SK-N-MC (cell line): ENCODE data around the gene MALAT1.
A peak's percentile ranks its signal among the peaks of the same experiment; 100 is the strongest.

Source experiments
- DNase-seq: peaks from one replicate; pipeline ENCODE4 v3.0.0-alpha.2; 2011; ENCODE audit warnings: low read depth, low spot score
- H3K27ac ChIP-seq: fragments of 200-600 bp; sonication (generic); 2 replicates; pipeline ENCODE4 v1.5.1; 2016; ENCODE audit warnings: mixed run types
- H3K36me3 ChIP-seq: fragments of 200-600 bp; sonication (generic); 2 replicates; pipeline ENCODE4 v1.6.1; 2017; ENCODE audit warnings: antibody characterized with exemption, low read length, mixed read lengths; ENCODE audit not compliant: insufficient read depth
- H3K4me3 ChIP-seq: fragments of 200-600 bp; sonication (generic); 2 replicates; pipeline ENCODE4 v1.5.1; 2016
- H3K9ac ChIP-seq: fragments of 200-600 bp; sonication (generic); 2 replicates; pipeline ENCODE4 v1.8.0; 2017; ENCODE audit warnings: mixed run types, mixed read lengths; ENCODE audit not compliant: insufficient read length
- H3K9me3 ChIP-seq: fragments of 200-600 bp; sonication (generic); 2 replicates; pipeline ENCODE4 v1.6.1; 2017; ENCODE audit warnings: low read depth, mild to moderate bottlenecking, antibody characterized with exemption, low read length, moderate library complexity, mixed read lengths
- EZH2 ChIP-seq: fragments of 200-600 bp; sonication (generic); IDR thresholded peaks from one replicate; pipeline ENCODE4 v1.6.1; 2017; ENCODE audit warnings: antibody characterized with exemption
- FOXP2 ChIP-seq: optimal IDR thresholded peaks from 2 replicates; pipeline ENCODE3; 2011; ENCODE audit warnings: mild to moderate bottlenecking, moderate library complexity; ENCODE audit not compliant: insufficient read depth; ENCODE audit errors: extremely low read length, control extremely low read depth
- POLR2AphosphoS5 ChIP-seq: IDR thresholded peaks from 2 replicates; pipeline ENCODE4 v1.6.1; 2012; ENCODE audit warnings: mild to moderate bottlenecking, low read depth, low read length, borderline replicate concordance

Gene MALAT1

GRCh38 chr11:65489035-65489705 is 9.7 kb upstream of the MALAT1 start:
- H3K9ac ChIP-seq = peak overlapping the region; percentile 15
- no peaks in the 10 kb centered on the region for H3K9me3 ChIP-seq
- no peak for TF ChIP-seq FOXP2
- TF ChIP-seq POLR2AphosphoS5 = peak; percentile 29; the same call in 1 of the 2 replicates
- H3K36me3 ChIP-seq = no peaks in the 10 kb centered on the region
- no peak for DNase-seq
- H3K27ac ChIP-seq = peak overlapping the region; percentile 85
- H3K4me3 ChIP-seq = no peak overlapping the region

- Histone ChIP-seq H3K9ac (peak overlapping the region; percentile 15), H3K27ac (peak overlapping the region; percentile 23), H3K36me3 (no peaks in the 10 kb centered on the region), H3K4me3 (no peak overlapping the region), H3K9me3 (no peaks in the 10 kb centered on the region)
- no peak for DNase-seq
- 0 out of 2 replicates have a peak, but pooled peaks have one; percentile 5 for TF ChIP-seq POLR2AphosphoS5
- no peak for TF ChIP-seq FOXP2
These were observed 9.0 kb upstream of the MALAT1 start for GRCh38 chr11:65489706-65490320.

DNA sequence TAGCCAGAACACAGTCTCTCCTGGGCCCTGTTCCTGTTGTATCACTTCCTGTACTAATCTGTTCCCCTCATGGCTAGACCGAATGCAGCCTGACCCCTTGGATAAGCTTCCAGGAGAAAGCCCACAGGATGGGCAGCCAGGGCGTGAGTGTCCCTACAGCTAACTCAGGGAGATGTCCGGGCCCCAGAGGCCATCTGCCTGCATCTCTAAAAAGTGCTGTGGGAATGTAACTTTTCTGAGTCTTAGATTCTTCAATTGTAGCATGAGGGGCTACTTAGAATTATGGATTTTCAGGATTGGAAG is 7.7 kb upstream of the MALAT1 start:
- H3K4me3 ChIP-seq = no peak overlapping the region

GRCh38 chr11:65491614-65492386 is 7.0 kb upstream of the MALAT1 start:
- peak overlapping the region; percentile 94 for H3K27ac ChIP-seq
- peak overlapping the region; percentile 54; the same call in 1 of the 2 replicates for H3K4me3 ChIP-seq
- no peaks in the 10 kb centered on the region for H3K36me3 ChIP-seq
- no peak for TF ChIP-seq FOXP2
- TF ChIP-seq POLR2AphosphoS5 = no peak; the same call in 1 of the 2 replicates
- TF ChIP-seq EZH2 = no peak
- H3K9me3 ChIP-seq = no peaks in the 10 kb centered on the region
- no peak for DNase-seq
- H3K9ac ChIP-seq = peak overlapping the region; percentile 56

More for the DNA sequence above, 7.7 kb upstream of the MALAT1 start:
- TF ChIP-seq POLR2AphosphoS5 (no peak), EZH2 (no peak), FOXP2 (no peak)
- no peak for DNase-seq
- Histone ChIP-seq H3K9ac (peak overlapping the region; percentile 54), H3K27ac (peak overlapping the region; percentile 94), H3K9me3 (no peaks in the 10 kb centered on the region), H3K36me3 (no peaks in the 10 kb centered on the region)

GRCh38 chr11:65492387-65492636 is 6.5 kb upstream of the MALAT1 start:
- peak overlapping the region; percentile 56 for H3K9ac ChIP-seq
- peak overlapping the region; percentile 94 for H3K27ac ChIP-seq
- TF ChIP-seq EZH2 = no peak
- TF ChIP-seq POLR2AphosphoS5 = no peak
- TF ChIP-seq FOXP2 = no peak
- no peak for DNase-seq
- H3K9me3 ChIP-seq = no peaks in the 10 kb centered on the region
- H3K36me3 ChIP-seq = no peaks in the 10 kb centered on the region
- H3K4me3 ChIP-seq = peak overlapping the region; percentile 54

DNA sequence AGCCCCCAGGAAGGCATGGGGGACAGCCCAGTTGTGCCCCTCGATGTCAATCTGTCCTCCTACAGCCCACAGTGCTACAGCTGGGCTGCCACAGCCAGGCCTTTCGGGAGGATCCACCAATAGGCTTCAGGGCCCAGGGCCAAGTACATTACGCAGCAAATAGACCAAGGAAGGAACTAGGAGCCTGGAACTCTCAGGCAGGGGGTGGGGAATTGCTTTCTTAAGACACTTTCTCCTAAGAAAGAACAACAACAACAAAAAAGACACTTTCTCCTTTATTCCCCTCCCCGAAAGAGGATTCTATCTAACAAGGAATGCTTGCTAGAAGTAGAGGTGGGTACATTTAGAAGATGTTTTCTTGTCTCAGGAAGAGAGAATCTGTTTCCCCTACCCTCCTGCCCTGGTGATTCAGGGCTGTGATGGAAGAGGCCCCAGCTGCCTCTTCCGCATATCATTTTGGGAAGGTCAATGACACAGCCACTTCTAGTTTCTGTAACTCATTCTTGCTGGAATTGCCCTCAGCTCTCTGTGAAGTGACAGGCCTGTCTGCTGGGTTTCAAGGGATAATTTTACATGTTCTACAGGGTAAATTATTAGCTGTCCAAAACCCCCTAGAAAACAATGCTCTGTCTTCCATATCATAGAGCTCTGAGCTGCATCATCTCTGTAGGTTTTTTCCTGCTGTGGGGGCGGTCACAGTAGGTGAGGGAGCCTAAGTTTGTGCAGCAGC is 6.0 kb upstream of the MALAT1 start:
- H3K9ac ChIP-seq = peak overlapping the region; percentile 56
- H3K4me3 ChIP-seq = peak overlapping the region; percentile 54

DNA sequence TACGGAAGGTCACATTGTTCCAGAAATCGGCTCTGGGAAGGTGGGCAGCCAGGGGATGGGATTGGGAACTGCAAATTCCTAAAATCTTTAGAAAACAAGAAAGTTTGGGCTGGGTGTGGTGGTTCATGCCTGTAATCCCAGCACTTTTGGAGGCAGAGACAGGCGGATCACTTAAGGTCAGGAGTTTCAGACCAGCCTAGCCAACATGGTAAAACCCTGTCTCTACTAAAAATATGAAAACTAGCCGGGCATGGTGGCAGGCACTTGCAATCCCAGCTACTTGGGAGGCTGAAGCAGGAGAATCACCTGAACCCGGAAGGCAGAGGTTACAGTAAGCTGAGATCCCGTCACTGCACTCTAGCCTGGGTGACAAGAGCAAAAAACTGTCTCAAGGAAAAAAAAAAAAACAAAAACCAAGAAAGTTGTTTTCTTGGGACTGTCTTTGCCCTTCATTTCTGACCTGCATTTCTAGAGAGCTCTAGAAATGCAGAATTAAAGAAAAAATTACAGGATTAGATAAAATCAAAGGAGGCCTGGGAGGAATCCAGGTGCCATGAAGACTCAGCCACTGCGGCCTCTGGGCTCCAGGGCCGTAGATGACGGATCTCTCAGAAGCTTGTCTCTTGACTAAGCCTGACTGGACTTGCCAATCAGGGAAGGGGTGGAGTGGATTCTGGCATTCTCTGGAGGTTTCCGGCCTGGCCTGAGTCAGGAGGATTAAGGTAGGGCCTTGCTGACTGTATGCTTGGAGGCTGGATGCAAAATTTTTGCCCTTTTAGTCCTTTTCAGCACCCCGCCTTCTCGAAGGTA is 5.3 kb upstream of the MALAT1 start:
- no peak for TF ChIP-seq EZH2
- TF ChIP-seq FOXP2 = no peak
- TF ChIP-seq POLR2AphosphoS5 = no peak
- Histone ChIP-seq H3K9ac (peak overlapping the region; percentile 56), H3K27ac (peak overlapping the region; percentile 94), H3K4me3 (no peak overlapping the region), H3K9me3 (no peaks in the 10 kb centered on the region), H3K36me3 (no peaks in the 10 kb centered on the region)
- DNase-seq = no peak

More for the DNA sequence above, 6.0 kb upstream of the MALAT1 start:
- DNase-seq = no peak
- H3K36me3 ChIP-seq = no peaks in the 10 kb centered on the region
- no peaks in the 10 kb centered on the region for H3K9me3 ChIP-seq
- H3K27ac ChIP-seq = peak overlapping the region; percentile 94
- TF ChIP-seq EZH2 (no peak), FOXP2 (no peak), POLR2AphosphoS5 (no peak; the same call in 1 of the 2 replicates)
